ENCODE measurements around the gene HPSE2. TPM values are rescaled to one million over a fixed set of nuclear protein-coding genes. Genes with fewer than 3 reads are reported as not detected.
A peak's percentile ranks its signal among the peaks of the same experiment; 100 is the strongest.

Gene HPSE2
- total RNA-seq, 4 donors from 2014 or later = 1.1 TPM; not detected in 3

DNA sequence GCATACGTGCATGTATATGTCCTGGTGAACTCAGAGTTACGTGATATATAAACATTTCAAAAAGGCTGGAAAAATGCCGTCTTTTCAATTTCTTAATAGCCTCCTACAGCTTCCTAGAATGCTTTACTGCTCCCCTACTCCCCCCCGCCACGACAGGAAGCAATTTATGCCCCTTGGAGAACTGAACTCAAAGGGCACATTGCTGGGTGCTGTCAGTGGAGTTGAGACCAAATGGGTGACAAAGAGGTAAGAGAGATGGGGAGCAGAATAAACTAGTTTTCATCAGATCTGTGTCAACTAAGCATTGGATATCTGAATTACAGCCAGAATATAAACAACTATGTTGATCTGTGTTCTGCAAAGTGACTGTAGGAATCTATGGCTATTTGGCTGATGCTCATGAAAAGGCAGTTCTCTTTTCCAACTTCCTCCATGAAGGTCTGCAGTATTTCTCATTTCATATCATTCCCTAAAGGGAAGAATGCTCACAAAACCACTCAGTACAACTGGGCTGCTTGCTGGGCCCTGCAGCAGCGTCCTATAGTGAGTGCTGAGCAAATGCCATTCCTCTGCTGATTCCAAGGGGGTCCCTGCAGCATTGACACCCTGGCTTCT lies 617.6 kb downstream of the HPSE2 start:
- in situ Hi-C loops (cut with MboI; ENCODE audit: low sequenced_read_pairs in 4 of 4) = no loop called here

DNA sequence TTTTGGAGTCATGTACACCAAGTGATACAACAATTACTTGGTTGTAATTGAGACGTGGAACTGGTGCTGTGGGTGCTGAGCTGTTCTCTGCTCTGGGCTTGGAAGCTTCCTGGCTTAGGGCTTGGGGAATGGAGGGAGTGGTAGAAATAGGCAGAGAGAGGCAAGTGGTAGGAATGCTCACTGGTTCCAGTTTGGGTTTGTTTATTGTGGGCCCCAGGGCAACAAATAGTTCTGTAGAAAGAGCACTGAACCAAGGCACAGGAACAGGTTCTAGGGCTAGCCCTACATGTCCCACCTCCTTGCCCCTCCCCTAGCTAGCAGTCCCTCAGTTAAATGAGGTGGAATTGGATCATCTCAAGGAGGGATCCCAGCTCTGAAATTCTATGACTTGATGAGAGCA lies 622.2 kb downstream of the HPSE2 start:
- H3K36me3 ChIP-seq = no peaks in the 10 kb centered on the region
- DNase-seq (no peak), ATAC-seq (no peak)
- in situ Hi-C loops (cut with MboI; ENCODE audit: low sequenced_read_pairs in 4 of 4) (no loop called here), intact Hi-C loops (cut with DNase I; ENCODE audit: low total_unique reads) (no loop called here)
- H3K27me3 ChIP-seq = no peaks in the 10 kb centered on the region
- H3K4me1 ChIP-seq = peaks cover 19 to 25% of the 10 kb centered on the region in 2 donors
- no peaks in the 10 kb centered on the region for H3K9me3 ChIP-seq
- no peak overlapping the region for H3K27ac ChIP-seq
- no peak for TF ChIP-seq POLR2A (IDR thresholded peaks at IDR 0.05)
- TF ChIP-seq, protein P1, sequence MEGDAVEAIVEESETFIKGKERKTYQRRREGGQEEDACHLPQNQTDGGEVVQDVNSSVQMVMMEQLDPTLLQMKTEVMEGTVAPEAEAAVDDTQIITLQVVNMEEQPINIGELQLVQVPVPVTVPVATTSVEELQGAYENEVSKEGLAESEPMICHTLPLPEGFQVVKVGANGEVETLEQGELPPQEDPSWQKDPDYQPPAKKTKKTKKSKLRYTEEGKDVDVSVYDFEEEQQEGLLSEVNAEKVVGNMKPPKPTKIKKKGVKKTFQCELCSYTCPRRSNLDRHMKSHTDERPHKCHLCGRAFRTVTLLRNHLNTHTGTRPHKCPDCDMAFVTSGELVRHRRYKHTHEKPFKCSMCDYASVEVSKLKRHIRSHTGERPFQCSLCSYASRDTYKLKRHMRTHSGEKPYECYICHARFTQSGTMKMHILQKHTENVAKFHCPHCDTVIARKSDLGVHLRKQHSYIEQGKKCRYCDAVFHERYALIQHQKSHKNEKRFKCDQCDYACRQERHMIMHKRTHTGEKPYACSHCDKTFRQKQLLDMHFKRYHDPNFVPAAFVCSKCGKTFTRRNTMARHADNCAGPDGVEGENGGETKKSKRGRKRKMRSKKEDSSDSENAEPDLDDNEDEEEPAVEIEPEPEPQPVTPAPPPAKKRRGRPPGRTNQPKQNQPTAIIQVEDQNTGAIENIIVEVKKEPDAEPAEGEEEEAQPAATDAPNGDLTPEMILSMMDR (IDR thresholded peaks at IDR 0.05 in 4 of 5, conservative IDR thresholded peaks at IDR 0.05 in 1 of 5) = no peak
- H3K4me3 ChIP-seq = no peak overlapping the region

More for the DNA sequence above, 617.6 kb downstream of the HPSE2 start:
- intact Hi-C loops (cut with DNase I; ENCODE audit: low total_unique reads) = no loop called here
- no peaks in the 10 kb centered on the region for H3K4me1 ChIP-seq
- H3K9me3 ChIP-seq = no peaks in the 10 kb centered on the region
- DNase-seq (no peak), ATAC-seq (no peak)
- H3K36me3 ChIP-seq = no peaks in the 10 kb centered on the region
- no peaks in the 10 kb centered on the region for H3K27me3 ChIP-seq
- H3K4me3 ChIP-seq = no peak overlapping the region
- H3K27ac ChIP-seq = no peak overlapping the region
- TF ChIP-seq, protein P1 (IDR thresholded peaks at IDR 0.05 in 4 of 5, conservative IDR thresholded peaks at IDR 0.05 in 1 of 5) = no peak
- no peak for TF ChIP-seq POLR2A (IDR thresholded peaks at IDR 0.05)

GRCh38 chr10:98611436-98611835 lies 624.2 kb downstream of the HPSE2 start:
- no peak overlapping the region for H3K4me3 ChIP-seq
- intact Hi-C loops (cut with DNase I; ENCODE audit: low total_unique reads) (no loop called here), in situ Hi-C loops (cut with MboI; ENCODE audit: low sequenced_read_pairs in 4 of 4) (no loop called here)
- no peak for TF ChIP-seq POLR2A (IDR thresholded peaks at IDR 0.05)
- TF ChIP-seq, protein P1 (IDR thresholded peaks at IDR 0.05 in 4 of 5, conservative IDR thresholded peaks at IDR 0.05 in 1 of 5) = no peak
- H3K9me3 ChIP-seq = no peaks in the 10 kb centered on the region
- DNase-seq (peak in 1 of 2 donors; percentile 34), ATAC-seq (peak in 1 of 2 donors; percentile 41)
- H3K27me3 ChIP-seq = no peaks in the 10 kb centered on the region
- no peak overlapping the region for H3K27ac ChIP-seq
- H3K36me3 ChIP-seq = no peaks in the 10 kb centered on the region
- peaks cover 23 to 31% of the 10 kb centered on the region in 2 donors for H3K4me1 ChIP-seq

GRCh38 chr10:98610836-98611235 lies 624.8 kb downstream of the HPSE2 start:
- ATAC-seq = no peak
- no peaks in the 10 kb centered on the region for H3K36me3 ChIP-seq
- no peaks in the 10 kb centered on the region for H3K27me3 ChIP-seq
- intact Hi-C loops (cut with DNase I; ENCODE audit: low total_unique reads) (no loop called here), in situ Hi-C loops (cut with MboI; ENCODE audit: low sequenced_read_pairs in 4 of 4) (no loop called here)
- no peak overlapping the region for H3K4me3 ChIP-seq
- TF ChIP-seq POLR2A (IDR thresholded peaks at IDR 0.05) = no peak
- TF ChIP-seq, protein P1 (IDR thresholded peaks at IDR 0.05 in 4 of 5, conservative IDR thresholded peaks at IDR 0.05 in 1 of 5) = no peak
- H3K9me3 ChIP-seq = no peaks in the 10 kb centered on the region
- DNase-seq = peak in 1 of 2 donors; percentile 24
- no peak overlapping the region for H3K27ac ChIP-seq
- H3K4me1 ChIP-seq = peaks cover 23 to 31% of the 10 kb centered on the region in 2 donors

DNA sequence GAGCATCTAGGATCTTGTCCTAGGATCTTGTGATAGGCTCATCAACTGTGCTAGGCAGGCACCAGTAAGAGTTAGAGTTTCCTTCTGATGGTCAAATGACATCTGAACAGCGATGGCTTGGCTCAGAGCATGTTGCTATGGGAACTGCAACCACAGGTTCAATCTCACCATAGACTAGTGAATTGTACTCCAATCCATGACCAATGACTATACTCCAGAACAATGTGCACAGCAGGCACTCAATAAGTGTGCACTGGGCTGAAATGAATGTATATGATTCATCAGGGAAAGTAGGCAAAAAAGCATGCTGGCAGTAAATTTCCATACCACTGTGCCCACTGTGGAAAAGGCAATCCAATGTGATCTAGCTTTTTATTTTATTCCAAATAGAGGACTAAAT lies 625.4 kb downstream of the HPSE2 start:
- no peak for TF ChIP-seq POLR2A (IDR thresholded peaks at IDR 0.05)
- TF ChIP-seq, protein P1 (IDR thresholded peaks at IDR 0.05 in 4 of 5, conservative IDR thresholded peaks at IDR 0.05 in 1 of 5) = no peak
- Histone ChIP-seq H3K36me3 (no peaks in the 10 kb centered on the region), H3K27ac (no peak overlapping the region), H3K4me1 (peaks cover 23 to 31% of the 10 kb centered on the region in 2 donors), H3K4me3 (no peak overlapping the region), H3K27me3 (no peaks in the 10 kb centered on the region), H3K9me3 (no peaks in the 10 kb centered on the region)
- intact Hi-C loops (cut with DNase I; ENCODE audit: low total_unique reads) (no loop called here), in situ Hi-C loops (cut with MboI; ENCODE audit: low sequenced_read_pairs in 4 of 4) (no loop called here)
- DNase-seq (no peak), ATAC-seq (no peak)

All from gastrocnemius medialis (tissue), 4 donors.